Measurements from ENCODE around the gene SRGN.

DNA sequence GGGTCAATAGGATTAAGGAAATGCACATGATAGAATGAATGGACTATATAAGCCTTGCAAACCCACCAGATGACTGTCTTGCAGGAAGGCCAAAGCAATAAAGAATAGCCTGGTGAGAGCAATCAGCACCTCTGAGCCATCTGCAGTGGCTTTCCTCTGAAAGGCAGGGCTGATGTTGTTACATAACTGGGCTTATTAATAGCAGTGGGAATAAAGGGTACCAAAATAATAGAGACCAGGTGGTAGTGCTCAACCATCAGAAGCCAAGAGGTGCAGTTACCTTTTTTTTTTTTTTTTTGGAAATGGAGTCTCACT lies 19.2 kb downstream of the SRGN start:
- TF ChIP-seq GATA2 (IDR thresholded peaks at IDR 0.05; ENCODE audit: low read depth, low read length) (no peak), GATA3 (IDR thresholded peaks at IDR 0.05; ENCODE audit: low read depth, low read length) (no peak)
